ENCODE results near the gene DLGAP1. TPM values are rescaled to one million over a fixed set of nuclear protein-coding genes. Genes with fewer than 3 reads are reported as not detected.

DLGAP1 gene
- total and polyA plus RNA-seq, 2 experiments from 2014 or later = 17.0 to 48.5 TPM

GRCh38 chr18:4444306-4444705 lies 10.8 kb downstream of the DLGAP1 start:
- H3K4me3 Mint-ChIP-seq = no peak overlapping the region
- H3K27me3 Mint-ChIP-seq (ENCODE audit: insufficient read depth, low read depth, poor library complexity) = no peaks in the 10 kb centered on the region
- Histone ChIP-seq H3K79me2 (replicated peaks; ENCODE audit: insufficient read depth) (peaks cover 78% of the 10 kb centered on the region), H2AFZ (no peak overlapping the region), H3K4me3 (no peak overlapping the region), H3K4me2 (no peak overlapping the region), H3K36me3 (ENCODE audit: insufficient read depth) (no peaks in the 10 kb centered on the region), H3K4me1 (ENCODE audit: insufficient read depth) (peaks cover 23% of the 10 kb centered on the region), H3K27ac (ENCODE audit: low read depth) (no peak overlapping the region), H3K27me3 (ENCODE audit: insufficient read depth) (no peaks in the 10 kb centered on the region), H4K20me1 (replicated peaks; ENCODE audit: insufficient read depth) (0 out of 2 replicates have a peak, but pooled peaks cover 3% of the 10 kb centered on the region), H3K9me2 (ENCODE audit: insufficient read depth) (no peaks in the 10 kb centered on the region), H3F3A (replicated peaks; ENCODE audit: low read depth) (no peaks in the 10 kb centered on the region)
- DNase-seq (ENCODE audit: low spot score) (no peak), ATAC-seq (no peak)
- H3K4me1 Mint-ChIP-seq = peaks cover 33% of the 10 kb centered on the region
- TF ChIP-seq EZH2phosphoT487 (IDR thresholded peaks at IDR 0.05; ENCODE audit: unreplicated experiment) = no peak
- no peak for TF ChIP-seq ZNF462 (CRISPR knock-in tag; IDR thresholded peaks at IDR 0.05)
- TF ChIP-seq REST (IDR thresholded peaks at IDR 0.05; ENCODE audit: unreplicated experiment) = no peak
- no peak for TF ChIP-seq ETS1 (IDR thresholded peaks at IDR 0.05)
- TF ChIP-seq NANOG (IDR thresholded peaks at IDR 0.05; ENCODE audit: borderline replicate concordance) = no peak
- no peak for TF ChIP-seq STAT1 (IDR thresholded peaks at IDR 0.05; ENCODE audit: unreplicated experiment)
- TF ChIP-seq JUNB (IDR thresholded peaks at IDR 0.05; ENCODE audit: unreplicated experiment) = no peak
- TF ChIP-seq POLR2AphosphoS5 (IDR thresholded peaks at IDR 0.05; ENCODE audit: low read depth) = no peak
- TF ChIP-seq CREB1 (CRISPR knock-in tag; IDR thresholded peaks at IDR 0.05; ENCODE audit: low read depth) = no peak
- TF ChIP-seq EZH2 (IDR thresholded peaks at IDR 0.05; ENCODE audit: low read depth, unreplicated experiment) = no peak
- no peak for TF ChIP-seq CTCF (conservative IDR thresholded peaks at IDR 0.05; ENCODE audit: low read depth in 2 of 2)
- TF ChIP-seq ZNF114 (CRISPR knock-in tag; IDR thresholded peaks at IDR 0.05) = no peak
- H3K27ac Mint-ChIP-seq = no peak overlapping the region
- H3K36me3 Mint-ChIP-seq (ENCODE audit: low read depth) = peaks cover 17% of the 10 kb centered on the region; the same call in 2 of the 3 replicates
- H3K9me3 Mint-ChIP-seq = no peaks in the 10 kb centered on the region; the same call in 2 of the 3 replicates

All from GM23338 (cell line).